Adipocyte (in vitro differentiated cells): ENCODE data around the gene C1QTNF4.
"Not testable (repeated sequence)": the region's sequence is repeated elsewhere in the genome, so short reads cannot be mapped to it uniquely, and the experiment has no call there.

ENCODE experiments used
- DNase-seq: peaks from one replicate; pipeline ENCODE4 v3.0.0-alpha.2; 2015; ENCODE audit warnings: low read depth
- H3K27me3 ChIP-seq: replicated peaks from 2 replicates; pipeline ENCODE4 v1.7.0; 2013; ENCODE audit warnings: mild to moderate bottlenecking, low read length, moderate library complexity; ENCODE audit not compliant: control insufficient read depth, insufficient read depth
- H3K36me3 ChIP-seq: 2 replicates; pipeline ENCODE4 v1.7.0; 2013; ENCODE audit warnings: low read length, mild to moderate bottlenecking, moderate library complexity; ENCODE audit not compliant: control insufficient read depth, insufficient read depth, severe bottlenecking
- H3K4me1 ChIP-seq: 2 replicates; pipeline ENCODE4 v1.7.0; 2013; ENCODE audit warnings: mild to moderate bottlenecking, low read length, moderate library complexity; ENCODE audit not compliant: control insufficient read depth, insufficient read depth
- H3K4me3 ChIP-seq: 2 replicates; pipeline ENCODE4 v1.7.0; 2013; ENCODE audit warnings: mild to moderate bottlenecking, low read length, moderate library complexity
- H3K9ac ChIP-seq: 2 replicates; pipeline ENCODE4 v1.7.0; 2013; ENCODE audit warnings: mild to moderate bottlenecking, low read length, moderate library complexity
- H3K9me3 ChIP-seq: 2 replicates; pipeline ENCODE4 v1.7.0; 2013; ENCODE audit warnings: mild to moderate bottlenecking, low read length, moderate library complexity; ENCODE audit not compliant: control insufficient read depth

Gene C1QTNF4

DNA sequence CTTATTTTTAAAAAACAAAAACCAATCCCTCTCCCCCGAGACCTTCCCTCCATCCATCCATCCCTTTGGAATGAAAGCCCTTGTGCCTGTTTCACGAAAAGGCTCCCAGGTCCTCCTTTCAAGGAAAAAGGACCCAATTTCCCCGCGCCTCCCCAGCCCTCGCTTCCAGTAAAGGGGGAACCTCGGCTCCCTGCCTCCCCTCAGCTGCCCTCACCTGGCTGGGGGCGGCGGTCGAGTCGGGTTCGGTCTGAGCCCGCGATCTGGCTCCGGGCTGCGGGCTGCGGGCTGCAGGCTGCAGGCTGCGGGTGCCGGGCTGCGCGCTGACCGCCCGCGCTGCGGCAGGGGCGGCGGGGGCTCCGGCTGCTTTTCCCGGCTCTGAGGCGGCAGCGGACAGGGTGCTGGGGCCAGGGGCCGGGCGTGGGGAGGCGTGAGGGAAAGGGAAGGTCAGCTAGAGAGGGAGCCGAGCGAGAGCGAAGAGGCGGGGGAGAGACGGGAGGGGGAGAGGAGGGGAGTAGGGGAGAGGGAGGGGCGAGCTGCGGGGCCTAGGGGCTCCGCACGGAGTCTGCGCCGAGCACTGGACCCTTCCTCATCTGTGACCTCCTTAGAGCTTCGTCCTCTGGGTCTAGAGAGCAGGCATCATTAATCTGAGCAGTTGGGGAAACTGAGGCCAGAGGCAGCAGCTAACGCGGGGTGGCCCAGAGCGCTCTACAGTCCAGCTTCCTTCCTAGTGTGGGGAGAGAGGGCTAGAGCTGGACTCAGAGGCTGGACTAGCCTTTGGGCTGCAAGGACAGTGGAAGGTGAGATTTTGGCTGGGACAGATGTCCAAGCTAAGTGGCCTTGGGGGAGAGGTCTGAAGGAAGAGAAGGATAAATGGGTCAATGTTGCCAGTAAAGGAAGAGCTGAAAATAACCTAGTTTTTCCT is at the start of gene C1QTNF4:
C1QTNF4 (minus strand) TSS at position 478 of the 922 bp plus-strand sequence. CDS start 3,601 bp downstream, outside the sequence.
- DNase-seq = peak; percentile 39
- H3K27me3 ChIP-seq = peaks cover 42% of the 10 kb centered on the region
- H3K9ac ChIP-seq = no peak within 1 kb of the TSS

DNA sequence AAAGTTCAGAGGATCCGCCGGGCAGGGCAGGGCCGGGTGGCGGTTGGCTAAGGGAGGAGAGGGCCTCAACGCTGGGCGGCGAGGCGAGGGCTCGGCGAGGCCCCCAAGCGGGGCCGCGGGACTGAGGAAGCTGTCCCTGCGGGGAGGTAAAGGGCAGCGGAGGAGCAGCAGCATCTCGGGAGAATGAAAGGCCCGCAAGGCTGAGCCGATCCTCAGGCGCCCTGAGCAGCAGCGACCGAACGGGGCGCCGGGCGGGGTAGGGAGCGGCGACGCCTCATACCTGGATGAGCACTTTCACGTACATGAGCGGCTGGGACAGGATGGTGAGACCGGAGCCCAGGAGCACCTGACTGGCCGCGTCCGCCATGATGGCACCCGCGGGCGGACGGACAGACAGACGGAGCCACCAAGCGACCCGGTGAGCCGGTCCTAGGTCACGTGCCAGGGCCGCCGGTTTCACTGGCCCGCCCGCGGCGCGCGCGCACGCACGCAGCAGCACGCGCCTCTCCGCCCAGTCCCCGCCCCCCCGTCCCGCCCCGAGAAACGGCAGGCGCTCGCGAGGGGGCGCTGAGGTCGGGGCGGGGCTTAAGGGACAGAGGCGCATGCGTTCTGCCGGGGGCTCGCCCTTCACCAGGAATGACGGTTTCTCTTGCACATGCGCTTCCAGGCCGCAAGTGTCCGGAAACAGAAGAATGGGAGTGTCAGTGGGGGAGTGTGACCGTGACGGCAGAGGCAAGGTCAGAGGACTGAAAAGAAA is 48.1 kb upstream of the C1QTNF4 start, which contains the start of gene MTCH2:
MTCH2 (minus strand) TSS at position 461 of the 757 bp plus-strand sequence; CDS start at position 367, 94 bp downstream.
- Histone ChIP-seq H3K36me3 (peaks cover 25% of the 10 kb centered on the region), H3K27me3 (no peaks in the 10 kb centered on the region), H3K4me1 (peaks cover 31% of the 10 kb centered on the region), H3K4me3 (peak within 1 kb of the TSS; percentile 99), H3K9ac (peak within 1 kb of the TSS; percentile 99), H3K9me3 (no peaks in the 10 kb centered on the region)
- DNase-seq = peak; percentile 99

More for the DNA sequence above, at the start of gene C1QTNF4:
- Histone ChIP-seq H3K4me3 (no peak within 1 kb of the TSS), H3K9me3 (no peaks in the 10 kb centered on the region), H3K4me1 (no peaks in the 10 kb centered on the region), H3K36me3 (no peaks in the 10 kb centered on the region)

DNA sequence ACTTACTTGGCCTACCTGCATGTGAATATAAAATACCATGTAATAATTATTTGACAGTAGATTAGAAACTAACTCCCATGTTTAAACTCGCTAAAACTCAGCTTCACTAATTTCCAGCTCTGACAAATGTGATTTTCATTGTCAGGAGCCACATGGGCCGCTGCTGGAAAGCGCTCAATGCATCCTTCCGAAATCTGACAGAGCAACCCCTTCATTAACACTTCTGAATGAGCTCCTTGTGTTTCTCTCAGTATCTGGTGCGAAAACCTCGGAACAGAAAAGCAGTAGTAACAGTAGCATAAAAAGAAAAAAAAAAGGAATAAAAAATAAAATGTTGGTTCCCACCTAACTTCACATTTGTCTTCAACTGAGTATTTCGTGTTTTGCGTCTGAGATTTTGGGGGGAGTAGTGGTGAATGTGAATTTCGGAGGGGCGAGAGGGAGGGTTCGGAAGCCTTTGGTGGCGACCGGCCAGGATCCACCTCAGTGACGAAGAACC is 47.4 kb upstream of the C1QTNF4 start:
- peak overlapping the region; percentile 99 for H3K4me3 ChIP-seq
- no peaks in the 10 kb centered on the region for H3K27me3 ChIP-seq
- peaks cover 30% of the 10 kb centered on the region for H3K36me3 ChIP-seq
- H3K4me1 ChIP-seq = peaks cover 31% of the 10 kb centered on the region
- H3K9me3 ChIP-seq = no peaks in the 10 kb centered on the region
- DNase-seq = peak; percentile 36
- peak overlapping the region; percentile 99 for H3K9ac ChIP-seq

DNA sequence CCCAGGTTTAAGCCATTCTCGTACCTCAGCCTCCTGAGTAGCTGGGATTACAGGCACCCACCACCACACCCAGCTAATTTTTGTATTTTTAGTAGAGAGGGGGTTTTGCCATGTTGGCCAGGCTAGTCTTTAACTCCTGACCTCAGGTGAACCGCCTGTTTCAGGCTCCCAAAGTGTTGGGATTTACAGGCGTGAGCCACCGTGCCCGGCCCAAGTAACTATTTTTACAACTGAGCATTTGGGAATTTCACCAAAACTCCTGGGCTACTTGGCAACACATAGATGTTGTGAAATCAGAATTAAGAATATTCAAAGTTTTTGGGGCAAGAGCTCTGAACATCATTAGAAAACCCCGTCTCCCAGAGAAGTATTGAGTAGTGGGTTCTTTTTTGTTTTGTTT is 46.3 kb upstream of the C1QTNF4 start:
- H3K9ac ChIP-seq = peak overlapping the region; percentile 99
- H3K36me3 ChIP-seq = peaks cover 33% of the 10 kb centered on the region
- H3K4me3 ChIP-seq = peak overlapping the region; percentile 99
- peaks cover 31% of the 10 kb centered on the region for H3K4me1 ChIP-seq
- H3K27me3 ChIP-seq, H3K9me3 ChIP-seq: not testable (repeated sequence)
- DNase-seq = peak; percentile 41

DNA sequence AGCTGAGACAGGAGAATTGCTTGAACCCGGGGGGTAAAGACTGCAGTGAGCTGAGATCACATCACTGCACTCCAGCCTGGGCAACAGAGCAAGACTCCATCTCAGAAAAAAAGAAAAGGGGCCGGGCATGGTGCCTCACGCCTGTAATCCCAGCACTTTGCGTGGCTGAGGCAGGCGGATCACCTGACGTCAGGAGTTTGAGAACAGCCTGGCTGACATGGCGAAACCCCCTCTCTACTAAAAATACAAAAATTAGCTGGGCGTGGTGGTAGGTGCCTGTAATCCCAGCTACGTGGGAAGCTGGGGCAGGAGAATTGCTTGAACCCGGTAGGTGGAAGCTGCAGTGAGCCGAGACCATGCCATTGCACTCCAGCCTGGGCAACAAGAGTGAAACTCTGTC is 42.1 kb upstream of the C1QTNF4 start:
- not testable (repeated sequence) for H3K27me3 ChIP-seq, H3K4me3 ChIP-seq, DNase-seq, H3K9ac ChIP-seq, H3K9me3 ChIP-seq
- H3K4me1 ChIP-seq = peaks cover 21% of the 10 kb centered on the region
- peaks cover 62% of the 10 kb centered on the region for H3K36me3 ChIP-seq

DNA sequence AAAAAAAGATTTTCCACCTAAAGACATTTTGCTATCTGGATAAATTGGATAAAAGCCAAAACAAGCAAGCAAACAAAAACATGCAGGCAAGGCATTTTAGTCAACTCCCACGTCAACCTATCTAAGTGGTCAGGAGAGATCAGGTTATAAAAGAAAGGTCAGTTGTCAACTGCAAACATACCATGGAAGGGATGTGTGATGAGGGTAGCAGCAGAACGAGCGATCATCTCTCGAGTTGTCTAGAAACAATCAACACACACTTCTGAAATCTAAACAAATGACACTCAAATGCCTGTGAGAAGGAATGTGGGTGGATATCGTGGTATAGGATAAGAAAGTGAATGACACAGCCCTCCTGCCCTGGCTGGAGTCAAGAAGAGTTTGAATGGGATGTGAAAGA is 37.3 kb upstream of the C1QTNF4 start:
- Histone ChIP-seq H3K9me3 (no peaks in the 10 kb centered on the region), H3K36me3 (peaks cover 80% of the 10 kb centered on the region), H3K4me1 (no peaks in the 10 kb centered on the region), H3K4me3 (no peak overlapping the region), H3K27me3 (no peaks in the 10 kb centered on the region), H3K9ac (no peak overlapping the region)
- no peak for DNase-seq

DNA sequence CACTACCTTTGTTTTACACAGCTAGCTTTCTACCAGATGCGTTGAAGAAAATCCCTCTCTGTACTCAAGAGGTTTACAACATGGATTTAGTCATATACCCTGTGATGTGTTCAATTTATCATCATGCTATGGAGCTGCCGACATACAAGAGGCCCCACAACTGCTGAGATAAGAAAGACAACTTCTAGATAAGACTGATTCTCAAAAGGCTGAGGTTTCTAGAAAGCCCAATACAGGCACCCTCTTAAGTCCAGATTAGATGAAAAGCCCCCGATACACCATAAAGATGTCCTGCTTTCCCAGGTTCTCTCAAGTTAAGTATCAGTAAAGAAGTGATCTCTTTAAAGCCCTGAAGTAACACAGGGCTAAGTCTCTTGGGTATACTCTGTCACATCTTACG is 33.8 kb upstream of the C1QTNF4 start:
- no peak for DNase-seq
- H3K9me3 ChIP-seq = no peaks in the 10 kb centered on the region
- H3K9ac ChIP-seq = no peak overlapping the region
- H3K36me3 ChIP-seq = peaks cover 89% of the 10 kb centered on the region
- no peaks in the 10 kb centered on the region for H3K4me1 ChIP-seq
- no peak overlapping the region for H3K4me3 ChIP-seq
- no peaks in the 10 kb centered on the region for H3K27me3 ChIP-seq

DNA sequence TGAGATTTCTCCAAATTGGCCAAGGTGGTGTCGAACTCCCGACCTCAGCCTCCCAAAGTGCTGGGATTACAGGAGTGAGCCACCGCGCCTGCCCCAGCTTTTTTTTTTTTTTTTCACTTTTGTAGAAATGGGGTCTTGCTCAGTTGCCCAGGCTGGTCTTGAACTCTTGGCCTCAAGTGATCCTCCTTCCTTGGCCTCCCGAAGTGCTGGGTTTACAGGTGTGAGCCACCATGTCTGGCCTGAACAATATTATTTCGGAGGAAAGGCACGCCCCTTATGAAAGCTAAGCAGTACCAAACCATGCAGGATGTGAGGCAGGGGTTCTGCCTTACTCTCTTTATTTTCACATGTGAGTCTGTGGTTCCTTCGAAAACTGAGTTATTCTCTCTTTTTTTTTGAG is 32.0 kb upstream of the C1QTNF4 start:
- H3K9ac ChIP-seq = no peak overlapping the region
- H3K36me3 ChIP-seq = peaks cover 97% of the 10 kb centered on the region
- no peaks in the 10 kb centered on the region for H3K9me3 ChIP-seq
- H3K4me1 ChIP-seq = no peaks in the 10 kb centered on the region
- no peak overlapping the region for H3K4me3 ChIP-seq
- no peak for DNase-seq
- no peaks in the 10 kb centered on the region for H3K27me3 ChIP-seq

DNA sequence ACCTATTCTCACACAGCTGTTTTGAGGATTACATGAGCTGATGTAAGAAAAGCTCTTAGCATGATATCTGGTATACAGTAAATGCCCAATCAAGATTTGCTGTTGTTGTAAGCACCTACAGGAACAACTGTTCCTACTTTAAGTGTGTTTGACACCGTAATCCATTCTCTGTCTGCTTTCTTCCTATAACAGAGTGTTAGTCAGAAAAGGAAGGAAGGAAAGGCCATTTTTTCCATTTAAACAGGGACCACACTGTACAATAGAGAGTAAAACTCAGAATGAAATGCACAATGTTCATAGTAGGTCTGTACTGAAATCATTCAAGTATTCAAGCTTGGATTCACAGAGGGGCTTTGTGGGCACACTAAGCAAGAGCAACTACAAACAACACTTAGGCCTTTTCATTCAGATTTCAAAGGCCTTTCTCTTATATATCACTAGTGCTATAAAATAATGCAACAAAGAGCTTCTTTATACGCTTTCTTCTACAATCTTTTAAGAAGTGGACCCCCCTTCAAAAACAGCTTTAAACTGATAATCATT is 26.7 kb upstream of the C1QTNF4 start:
- peaks cover 23% of the 10 kb centered on the region for H3K4me1 ChIP-seq
- no peak for DNase-seq
- no peak overlapping the region for H3K4me3 ChIP-seq
- H3K9me3 ChIP-seq = no peaks in the 10 kb centered on the region
- peaks cover 91% of the 10 kb centered on the region for H3K36me3 ChIP-seq
- no peak overlapping the region for H3K9ac ChIP-seq
- H3K27me3 ChIP-seq = no peaks in the 10 kb centered on the region

DNA sequence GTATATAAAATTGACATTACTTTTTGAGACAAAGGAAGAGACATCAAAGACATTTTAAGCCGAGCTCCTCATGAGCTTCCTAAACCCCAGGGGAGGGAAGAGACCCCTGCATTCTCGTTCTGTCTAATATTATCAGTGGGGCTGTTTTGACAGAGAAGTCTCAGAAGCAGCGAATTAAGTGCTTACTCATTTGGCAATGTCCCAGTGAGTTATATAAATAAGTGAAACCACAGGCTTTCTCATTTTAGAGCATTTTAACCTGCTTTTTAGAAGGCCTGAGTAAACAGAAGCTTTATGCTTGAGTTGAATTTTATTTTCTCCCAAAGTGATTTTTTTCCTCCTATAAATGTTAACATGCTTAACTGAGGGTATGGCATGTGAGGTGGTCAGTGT is 23.2 kb upstream of the C1QTNF4 start:
- Histone ChIP-seq H3K4me3 (no peak overlapping the region), H3K36me3 (peaks cover 63% of the 10 kb centered on the region), H3K4me1 (peaks cover 25% of the 10 kb centered on the region), H3K9me3 (no peaks in the 10 kb centered on the region), H3K9ac (peak overlapping the region; percentile 62), H3K27me3 (no peaks in the 10 kb centered on the region)
- DNase-seq = peak; percentile 84
